AG09309 (cell line): Measurements from ENCODE around the gene BOLA1.

Experiments used
- DNase-seq: peaks from one replicate; pipeline ENCODE4 v3.0.0-alpha.2; 2010; ENCODE audit warnings: low read depth
- H3K4me3 ChIP-seq: 2 replicates; pipeline ENCODE4 v1.5.1; 2011; ENCODE audit warnings: mild to moderate bottlenecking, low read depth, low read length, moderate library complexity; ENCODE audit not compliant: control insufficient read depth
- TF ChIP-seq, protein P1 (sequence below): IDR thresholded peaks from 2 replicates; pipeline ENCODE4 v1.5.1; 2011; ENCODE audit warnings: mild to moderate bottlenecking, low read depth, low read length, inconsistent platforms; ENCODE audit not compliant: insufficient read depth, control insufficient read depth; ENCODE audit errors: missing control alignments

BOLA1 gene

DNA sequence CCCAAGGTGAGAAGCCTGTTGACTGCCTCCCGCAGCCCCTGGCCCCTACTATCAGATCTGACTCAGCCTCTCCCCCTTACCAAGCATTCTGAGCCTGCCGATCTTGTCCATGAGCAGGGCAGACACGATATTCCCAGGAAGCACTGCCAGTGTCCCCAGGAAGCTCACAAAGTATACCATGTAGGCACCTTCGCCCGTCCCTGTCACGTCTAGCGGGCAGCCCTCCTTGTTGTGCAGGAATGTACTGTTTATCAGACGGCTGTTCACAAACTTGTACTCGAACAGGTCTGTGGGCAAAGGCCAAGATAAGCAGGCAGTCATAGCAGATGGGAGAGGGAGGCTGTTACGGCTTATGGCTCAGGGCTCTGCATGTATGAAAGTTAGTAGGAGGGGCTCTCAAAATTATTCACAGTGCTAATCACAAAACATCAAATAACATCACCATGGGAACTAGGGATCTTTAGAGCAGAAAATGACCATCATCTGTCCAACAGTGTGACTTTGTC is 7.3 kb downstream of the BOLA1 start:
- no peak overlapping the region for H3K4me3 ChIP-seq
- TF ChIP-seq, protein P1, sequence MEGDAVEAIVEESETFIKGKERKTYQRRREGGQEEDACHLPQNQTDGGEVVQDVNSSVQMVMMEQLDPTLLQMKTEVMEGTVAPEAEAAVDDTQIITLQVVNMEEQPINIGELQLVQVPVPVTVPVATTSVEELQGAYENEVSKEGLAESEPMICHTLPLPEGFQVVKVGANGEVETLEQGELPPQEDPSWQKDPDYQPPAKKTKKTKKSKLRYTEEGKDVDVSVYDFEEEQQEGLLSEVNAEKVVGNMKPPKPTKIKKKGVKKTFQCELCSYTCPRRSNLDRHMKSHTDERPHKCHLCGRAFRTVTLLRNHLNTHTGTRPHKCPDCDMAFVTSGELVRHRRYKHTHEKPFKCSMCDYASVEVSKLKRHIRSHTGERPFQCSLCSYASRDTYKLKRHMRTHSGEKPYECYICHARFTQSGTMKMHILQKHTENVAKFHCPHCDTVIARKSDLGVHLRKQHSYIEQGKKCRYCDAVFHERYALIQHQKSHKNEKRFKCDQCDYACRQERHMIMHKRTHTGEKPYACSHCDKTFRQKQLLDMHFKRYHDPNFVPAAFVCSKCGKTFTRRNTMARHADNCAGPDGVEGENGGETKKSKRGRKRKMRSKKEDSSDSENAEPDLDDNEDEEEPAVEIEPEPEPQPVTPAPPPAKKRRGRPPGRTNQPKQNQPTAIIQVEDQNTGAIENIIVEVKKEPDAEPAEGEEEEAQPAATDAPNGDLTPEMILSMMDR = no peak
- no peak for DNase-seq

DNA sequence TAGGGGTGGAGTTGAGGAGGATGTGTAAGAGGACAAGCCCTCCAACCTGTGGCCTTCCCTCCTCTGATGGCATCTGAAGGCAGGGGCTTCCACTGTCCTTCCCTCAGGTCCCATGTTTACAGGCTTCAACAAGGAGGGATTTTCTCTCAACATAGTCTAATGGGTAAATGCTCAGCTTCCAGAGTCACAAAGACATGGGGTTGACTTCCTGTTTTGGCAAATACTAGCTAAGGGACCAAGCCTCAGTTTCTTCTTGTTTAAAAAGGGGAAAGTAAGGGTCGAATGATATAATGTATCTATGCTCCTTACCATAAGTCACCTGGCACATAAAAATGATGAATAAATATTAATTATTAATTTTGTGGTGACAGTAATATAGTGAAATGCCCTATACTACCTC is 15.2 kb downstream of the BOLA1 start:
- no peak for DNase-seq
- H3K4me3 ChIP-seq = no peak overlapping the region
- TF ChIP-seq, protein P1 = no peak

DNA sequence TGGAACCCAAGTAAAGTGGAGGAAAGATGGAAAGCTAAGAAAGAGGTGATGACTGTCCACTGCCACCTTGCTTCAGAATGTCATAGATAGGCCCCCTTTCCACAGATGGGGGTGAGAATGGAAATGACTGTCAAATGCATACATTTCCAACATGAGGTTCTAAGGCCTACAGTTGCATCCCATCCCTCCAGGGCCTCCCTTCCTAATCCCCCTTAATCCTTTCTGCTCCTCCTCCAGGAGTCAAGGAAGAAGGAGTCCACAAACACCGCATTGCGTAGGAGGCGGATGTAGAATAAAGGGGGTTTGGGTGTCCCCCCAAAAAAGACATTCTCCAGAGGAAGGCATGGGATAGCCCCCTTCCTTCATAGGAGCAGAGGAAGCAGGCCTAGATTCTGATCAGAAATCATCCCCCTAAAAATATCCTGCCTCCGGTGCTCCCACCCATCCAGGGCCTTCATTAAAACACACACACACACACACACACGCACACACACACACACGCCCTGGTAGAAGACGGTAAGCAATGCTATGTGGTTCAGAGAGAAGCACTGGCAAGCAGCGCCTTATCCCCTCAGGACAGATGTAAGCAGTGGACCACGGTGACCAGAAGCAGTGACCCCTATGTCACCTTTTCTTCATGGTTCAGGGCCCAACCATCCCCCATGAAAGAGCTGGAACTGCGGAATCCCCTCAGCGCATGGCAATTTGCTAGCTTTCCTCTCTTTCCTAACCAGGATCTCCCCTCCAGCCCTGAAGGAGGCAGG is 16.2 kb downstream of the BOLA1 start:
- TF ChIP-seq, protein P1 = no peak
- DNase-seq = no peak
- no peak overlapping the region for H3K4me3 ChIP-seq

DNA sequence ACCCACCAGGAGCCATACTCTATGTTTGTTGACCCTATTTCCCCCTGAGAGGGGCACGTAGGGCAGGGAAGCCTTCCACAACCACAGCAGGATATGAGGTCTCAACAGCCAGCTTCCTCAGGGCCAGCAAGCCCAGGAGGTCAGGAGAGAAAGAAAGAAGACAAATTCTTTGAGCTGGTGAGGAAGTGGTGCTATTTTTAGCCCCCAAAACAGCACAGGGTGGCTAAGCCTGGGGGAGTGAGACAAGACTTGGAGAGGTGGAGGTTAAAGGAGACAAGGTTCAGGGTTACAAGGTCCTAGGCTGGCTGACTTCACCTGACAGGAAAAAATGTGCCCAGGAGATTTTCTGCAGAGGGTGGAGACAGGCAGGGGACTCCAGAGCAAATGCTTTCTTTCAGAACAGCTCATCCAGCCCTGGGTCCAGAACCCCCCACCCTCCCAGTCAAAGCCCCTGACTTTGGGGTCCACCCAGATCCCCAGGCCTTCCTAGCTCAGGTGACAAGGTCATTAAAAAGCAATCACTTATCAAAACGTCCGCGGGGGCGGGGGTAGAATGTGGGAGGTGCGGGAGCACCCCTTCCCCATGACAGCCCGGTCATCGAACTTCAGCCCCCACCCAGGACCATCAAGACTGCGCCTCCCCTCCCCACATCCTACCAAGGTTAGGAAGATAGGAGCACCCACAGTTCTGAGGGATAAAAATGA is 17.0 kb downstream of the BOLA1 start:
- peak overlapping the region; percentile 90; the same call in 1 of the 2 replicates for H3K4me3 ChIP-seq
- TF ChIP-seq, protein P1 = no peak
- no peak for DNase-seq

DNA sequence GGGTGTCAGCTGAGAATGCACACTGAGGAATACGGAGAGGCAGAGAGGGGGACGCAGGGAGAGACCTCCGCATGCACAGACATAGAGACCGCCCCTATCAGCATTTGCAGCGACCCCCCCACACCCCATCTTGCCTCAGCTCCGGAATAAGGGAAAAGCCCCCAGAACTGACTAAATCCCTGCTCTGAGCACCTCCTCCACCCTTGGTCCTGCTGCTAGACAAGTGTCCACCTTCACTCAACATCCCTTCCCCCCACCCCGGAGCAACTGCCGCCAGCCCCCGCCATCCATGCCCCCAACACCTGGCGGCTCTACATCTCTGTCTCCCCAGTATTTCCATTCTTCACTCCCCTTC is 17.5 kb downstream of the BOLA1 start:
- TF ChIP-seq, protein P1 = no peak
- DNase-seq = no peak
- H3K4me3 ChIP-seq = peak overlapping the region; percentile 90

DNA sequence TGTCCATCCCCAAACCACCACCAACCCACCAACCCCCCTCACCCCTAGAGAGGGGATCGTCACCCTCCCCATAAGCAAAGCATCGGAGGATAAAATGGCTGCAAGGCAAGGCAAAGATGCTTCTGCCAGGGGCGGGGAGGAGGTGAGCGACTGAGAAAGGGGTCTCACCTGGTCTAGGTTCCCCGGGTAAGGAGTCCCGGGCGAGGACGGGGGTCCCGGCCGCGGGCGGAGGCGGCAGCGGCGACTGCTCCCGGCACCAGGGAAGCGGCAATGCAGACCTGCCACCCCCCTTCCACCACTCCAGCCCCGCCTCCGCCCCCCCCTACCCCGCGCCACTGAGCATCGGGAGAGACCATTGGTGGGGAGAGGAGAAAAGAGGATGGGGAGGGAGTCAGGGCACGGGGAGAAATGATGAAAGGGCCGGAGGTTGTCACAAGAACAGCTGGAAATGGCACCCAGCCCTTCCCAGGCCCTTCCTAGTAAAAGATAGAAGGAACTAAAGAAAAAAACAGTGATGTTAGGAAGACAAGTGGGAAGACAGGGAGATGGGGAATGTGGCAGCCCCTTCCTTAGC is 18.3 kb downstream of the BOLA1 start, which contains the start of gene SV2A:
SV2A (minus strand) TSS at position 274 of the 574 bp plus-strand sequence. CDS start 4,004 bp downstream, outside the sequence.
- peak within 1 kb of the TSS; percentile 90 for H3K4me3 ChIP-seq
- DNase-seq = no peak
- TF ChIP-seq, protein P1 = no peak
